GM21528 (cell line): ENCODE results near the gene CDH12.
"Not testable (repeated sequence)": the region's sequence is repeated elsewhere in the genome, so short reads cannot be mapped to it uniquely, and the experiment has no call there.

ENCODE experiments used
- ATAC-seq: cut with Tn5 transposase; IDR thresholded peaks from one replicate; pipeline ENCODE4 v1.9.1; 2021; ENCODE audit warnings: mild to moderate bottlenecking, moderate library complexity; ENCODE audit not compliant: unreplicated experiment, low FRiP score

Gene CDH12

DNA sequence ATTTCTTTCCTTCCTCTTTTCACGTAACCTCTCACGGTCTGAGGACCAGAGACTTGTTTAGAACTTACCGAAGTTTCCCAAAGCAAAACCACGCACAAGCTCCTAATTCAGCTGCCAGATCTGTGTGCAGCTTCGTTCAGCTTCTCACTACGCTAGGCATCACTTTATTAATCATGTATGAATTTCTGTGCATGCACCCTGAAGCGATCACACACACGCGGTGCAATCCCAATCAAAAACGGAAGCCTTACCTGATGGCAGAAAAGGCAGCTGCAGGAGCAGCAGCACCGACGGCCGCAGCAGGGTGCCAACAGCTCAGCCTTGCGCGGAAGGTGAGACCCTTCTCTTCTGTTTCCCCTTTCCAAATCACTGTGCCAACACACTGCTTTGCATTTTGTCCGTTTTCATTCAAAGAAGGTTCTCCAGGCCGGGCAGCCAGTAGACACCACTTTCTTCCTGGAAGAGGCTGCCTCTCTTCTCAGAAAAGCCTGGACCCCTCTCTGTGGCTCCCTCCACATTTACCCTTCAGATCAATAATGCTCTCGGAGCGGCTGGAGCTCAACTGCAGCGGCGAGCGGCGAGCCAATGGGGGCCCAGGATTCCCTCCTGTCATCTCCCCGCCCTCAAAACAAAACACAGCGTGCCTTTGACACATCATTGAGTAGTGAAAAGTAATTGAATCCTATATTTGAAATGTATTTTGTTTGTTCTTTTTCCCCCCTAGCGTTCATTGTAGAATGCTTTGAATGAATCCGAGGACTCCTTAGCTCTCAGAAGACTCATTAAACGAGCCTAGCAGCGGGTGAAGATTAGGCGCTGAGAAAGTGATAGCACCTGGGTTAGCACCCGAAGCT, at the start of gene CDH12:
CDH12 (minus strand) TSS at position 538 of the 854 bp plus-strand sequence.
- ATAC-seq = no peak

- ATAC-seq = no peak
These were observed 48.7 kb upstream of the CDH12 start for GRCh38 chr5:22901885-22902284.

DNA sequence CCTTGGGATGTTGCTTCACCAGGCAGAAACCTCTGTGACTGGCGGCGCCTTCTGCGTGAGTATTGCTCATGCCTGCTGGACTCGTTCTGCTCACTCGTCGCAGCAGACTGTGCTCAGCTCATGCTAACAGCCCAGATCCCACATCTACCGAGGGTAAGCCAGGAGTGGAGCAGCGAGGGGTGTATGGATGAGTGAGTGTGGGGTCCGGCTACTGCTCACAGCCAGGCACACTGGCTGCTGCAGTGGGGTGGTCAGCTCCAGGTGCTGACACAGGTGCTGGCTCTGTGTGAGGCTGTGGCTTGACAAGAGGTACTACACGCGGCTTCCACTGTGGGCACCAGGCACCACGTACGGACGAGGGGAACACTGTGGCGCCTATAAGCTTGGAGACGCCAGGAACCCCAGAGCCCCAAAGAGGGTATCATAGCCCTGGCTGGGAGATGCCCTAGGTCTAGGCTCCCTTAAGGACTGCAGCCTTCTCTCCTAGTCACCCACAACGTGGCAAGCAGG, 47.7 kb upstream of the CDH12 start:
- ATAC-seq = no peak

DNA sequence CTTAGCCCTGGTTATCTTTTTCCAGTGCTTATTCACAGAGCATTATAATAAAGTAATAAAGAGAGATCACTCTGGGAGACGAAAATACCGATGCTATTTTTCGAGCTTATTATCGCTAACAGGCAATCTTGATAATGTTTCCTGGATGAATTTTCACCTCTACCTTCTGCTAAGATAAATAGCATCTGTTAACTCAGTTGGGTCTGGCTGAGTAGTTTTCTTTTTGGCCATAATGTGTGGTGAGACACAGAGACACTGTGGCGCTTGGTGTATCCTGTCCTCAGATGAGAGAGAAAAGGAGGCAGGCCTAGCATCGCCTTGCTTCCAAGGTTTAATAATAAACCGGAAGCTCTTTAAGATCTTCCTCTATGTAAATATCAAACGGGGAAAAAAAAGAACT, 46.2 kb upstream of the CDH12 start:
- no peak for ATAC-seq

- no peak for ATAC-seq
These were observed 43.0 kb upstream of the CDH12 start for GRCh38 chr5:22896152-22896551.

DNA sequence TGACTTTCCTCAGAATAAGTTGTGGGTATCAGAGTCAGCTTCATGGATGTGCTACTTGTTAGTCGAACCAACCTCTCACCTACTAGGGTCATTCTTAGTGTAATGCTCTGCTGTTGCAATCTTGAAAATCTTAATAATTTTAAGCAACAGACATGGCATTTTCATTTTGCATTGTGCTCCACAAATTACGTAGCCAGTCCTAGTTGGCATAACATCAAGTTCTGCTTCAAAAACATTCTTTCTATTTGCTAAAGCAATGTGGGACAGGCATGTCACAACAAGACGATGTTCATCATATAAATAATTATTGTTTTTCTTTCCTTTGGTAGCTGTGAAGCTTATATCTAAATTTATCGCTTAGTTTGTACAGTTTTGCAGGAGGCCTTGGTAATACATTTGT, 39.3 kb upstream of the CDH12 start:
- no peak for ATAC-seq

DNA sequence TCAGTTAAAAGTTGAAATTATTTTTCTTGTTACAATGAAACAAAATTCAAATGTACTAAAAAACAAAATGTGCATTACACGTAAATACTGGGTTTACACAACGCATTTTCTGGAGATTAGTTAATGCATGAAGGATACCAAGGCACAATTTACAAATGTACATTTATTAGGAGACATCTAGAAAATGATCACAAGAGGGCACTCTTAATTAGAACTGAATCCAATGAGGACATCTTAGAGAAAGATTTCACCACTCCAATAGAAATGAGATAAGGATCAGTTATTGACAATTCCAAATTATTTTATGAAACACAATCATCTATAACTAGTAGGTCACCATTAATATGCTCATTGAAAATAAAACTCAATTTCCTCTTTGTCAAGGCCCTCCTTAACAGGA, 36.6 kb upstream of the CDH12 start:
- ATAC-seq = no peak

DNA sequence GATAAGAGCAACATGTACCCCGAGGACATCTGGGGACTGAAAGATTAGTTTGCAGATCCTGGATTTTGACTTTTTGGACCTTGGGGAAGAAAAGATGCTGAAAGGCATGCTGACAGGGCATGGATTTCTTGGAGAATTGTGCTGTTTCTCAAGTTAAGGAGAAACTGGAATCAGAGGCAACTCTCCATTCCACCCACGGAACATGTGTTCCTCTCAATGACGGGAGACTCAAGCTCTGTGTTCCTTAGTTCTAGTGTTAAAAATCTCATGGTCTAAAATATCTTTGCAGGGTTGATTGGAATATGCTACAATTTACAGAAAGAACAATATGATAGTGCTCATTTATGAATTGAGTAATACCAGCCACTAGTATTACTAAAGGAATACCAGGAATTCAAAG, 34.4 kb upstream of the CDH12 start:
- ATAC-seq = no peak

- ATAC-seq = not testable (repeated sequence)
These were observed 5.8 kb upstream of the CDH12 start for GRCh38 chr5:22858911-22859310.

- no peak for ATAC-seq
These were observed 2.7 kb upstream of the CDH12 start for GRCh38 chr5:22855824-22856223.

- no peak for ATAC-seq
These were observed 2.2 kb downstream of the CDH12 start for GRCh38 chr5:22850981-22851380.

GRCh38 chr5:22846693-22847092, 6.5 kb downstream of the CDH12 start:
- no peak for ATAC-seq

- no peak for ATAC-seq
These were observed 8.5 kb downstream of the CDH12 start for GRCh38 chr5:22844636-22845035.

- no peak for ATAC-seq
These were observed 9.0 kb downstream of the CDH12 start for GRCh38 chr5:22844155-22844554.

DNA sequence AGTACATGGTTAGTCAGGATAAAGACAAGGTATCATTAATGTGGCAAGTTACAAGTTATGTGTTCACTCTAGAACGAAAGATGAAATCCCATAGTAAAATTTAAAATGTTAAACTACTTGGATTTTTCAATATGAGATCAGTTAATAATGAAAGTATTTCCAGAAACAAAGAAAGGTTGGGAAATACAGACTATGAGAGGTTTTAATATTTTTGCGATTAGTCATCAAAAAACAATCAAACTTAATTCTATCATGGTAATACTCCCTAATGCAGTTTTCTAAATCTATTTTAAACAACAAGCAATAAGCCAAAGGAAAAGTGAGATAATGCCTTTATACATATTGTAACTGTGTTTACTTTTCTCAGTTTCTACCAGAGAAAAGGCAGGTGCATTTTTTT, 10.6 kb downstream of the CDH12 start:
- no peak for ATAC-seq

- ATAC-seq = no peak
These were observed 15.3 kb downstream of the CDH12 start for GRCh38 chr5:22837803-22838202.

GRCh38 chr5:22835686-22836085, 17.5 kb downstream of the CDH12 start:
- no peak for ATAC-seq

- ATAC-seq = no peak
These were observed 59.7 kb downstream of the CDH12 start for GRCh38 chr5:22793463-22793862.

- ATAC-seq = no peak
These were observed 65.3 kb downstream of the CDH12 start for GRCh38 chr5:22787807-22788206.

DNA sequence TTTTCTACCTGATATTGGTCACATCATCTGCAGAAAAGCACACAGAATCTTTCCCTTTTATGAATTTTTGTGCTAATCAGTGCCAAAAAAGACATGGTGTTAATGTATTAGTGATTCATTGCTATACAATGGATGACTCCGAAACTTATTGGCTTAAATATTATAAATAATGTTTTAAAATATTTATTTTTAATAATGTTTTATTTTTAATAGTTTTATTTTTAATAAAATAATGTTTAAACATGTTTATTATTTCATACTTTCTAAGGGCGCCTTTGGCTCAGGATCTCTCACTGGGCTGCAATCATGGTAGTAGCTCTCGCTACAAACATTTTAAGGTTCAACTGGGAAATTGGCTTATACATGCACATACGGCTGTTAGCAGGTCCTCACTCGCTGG, 65.7 kb downstream of the CDH12 start:
- ATAC-seq = no peak

DNA sequence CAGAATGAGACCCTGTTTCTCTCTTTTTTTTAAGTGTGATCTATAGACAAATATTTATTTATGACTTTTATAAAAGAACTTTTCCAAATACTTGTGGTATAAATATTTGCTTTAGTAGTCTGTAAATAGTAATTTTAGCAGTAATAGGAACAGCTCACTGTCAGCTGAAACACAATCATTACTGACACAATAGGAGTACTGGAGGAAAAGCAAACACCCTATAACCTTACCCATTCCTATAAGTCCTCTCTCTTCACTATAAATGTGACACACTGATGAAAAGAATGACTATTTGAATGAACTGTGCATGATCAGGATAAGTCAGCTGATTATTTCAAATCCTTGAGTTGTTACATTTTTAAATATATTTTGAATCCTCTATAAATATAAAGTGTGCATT, 72.4 kb downstream of the CDH12 start:
- ATAC-seq = no peak

DNA sequence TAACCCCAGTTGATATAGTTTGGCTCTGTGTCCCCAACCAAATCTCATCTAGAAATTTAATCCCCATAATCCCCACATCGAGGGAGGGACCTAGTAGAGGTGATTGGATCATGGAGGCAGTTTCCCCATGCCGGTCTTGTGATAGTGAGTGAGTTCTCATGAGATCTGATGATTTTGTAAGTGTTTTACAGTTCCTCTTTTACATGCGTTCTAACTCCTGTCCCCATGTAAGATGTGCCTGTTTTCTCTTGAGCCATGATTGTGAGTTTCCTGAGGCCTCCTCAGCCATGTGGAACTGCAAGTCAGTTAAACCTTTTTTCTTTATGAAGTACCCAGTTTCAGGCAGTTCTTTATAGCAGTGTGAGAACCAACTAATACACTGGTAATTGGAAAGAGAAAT, 73.6 kb downstream of the CDH12 start:
- ATAC-seq = no peak
